NCI-H1048 (cell line): Measurements from ENCODE around the gene LRRC4B.
"Not testable (repeated sequence)": the region's sequence is repeated elsewhere in the genome, so short reads cannot be mapped to it uniquely, and the experiment has no call there.

Experiments
- DNase-seq: peaks from one replicate; lab custom pipeline; 2025; lab: John Stamatoyannopoulos, UW

Gene LRRC4B, protein sequence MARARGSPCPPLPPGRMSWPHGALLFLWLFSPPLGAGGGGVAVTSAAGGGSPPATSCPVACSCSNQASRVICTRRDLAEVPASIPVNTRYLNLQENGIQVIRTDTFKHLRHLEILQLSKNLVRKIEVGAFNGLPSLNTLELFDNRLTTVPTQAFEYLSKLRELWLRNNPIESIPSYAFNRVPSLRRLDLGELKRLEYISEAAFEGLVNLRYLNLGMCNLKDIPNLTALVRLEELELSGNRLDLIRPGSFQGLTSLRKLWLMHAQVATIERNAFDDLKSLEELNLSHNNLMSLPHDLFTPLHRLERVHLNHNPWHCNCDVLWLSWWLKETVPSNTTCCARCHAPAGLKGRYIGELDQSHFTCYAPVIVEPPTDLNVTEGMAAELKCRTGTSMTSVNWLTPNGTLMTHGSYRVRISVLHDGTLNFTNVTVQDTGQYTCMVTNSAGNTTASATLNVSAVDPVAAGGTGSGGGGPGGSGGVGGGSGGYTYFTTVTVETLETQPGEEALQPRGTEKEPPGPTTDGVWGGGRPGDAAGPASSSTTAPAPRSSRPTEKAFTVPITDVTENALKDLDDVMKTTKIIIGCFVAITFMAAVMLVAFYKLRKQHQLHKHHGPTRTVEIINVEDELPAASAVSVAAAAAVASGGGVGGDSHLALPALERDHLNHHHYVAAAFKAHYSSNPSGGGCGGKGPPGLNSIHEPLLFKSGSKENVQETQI

DNA sequence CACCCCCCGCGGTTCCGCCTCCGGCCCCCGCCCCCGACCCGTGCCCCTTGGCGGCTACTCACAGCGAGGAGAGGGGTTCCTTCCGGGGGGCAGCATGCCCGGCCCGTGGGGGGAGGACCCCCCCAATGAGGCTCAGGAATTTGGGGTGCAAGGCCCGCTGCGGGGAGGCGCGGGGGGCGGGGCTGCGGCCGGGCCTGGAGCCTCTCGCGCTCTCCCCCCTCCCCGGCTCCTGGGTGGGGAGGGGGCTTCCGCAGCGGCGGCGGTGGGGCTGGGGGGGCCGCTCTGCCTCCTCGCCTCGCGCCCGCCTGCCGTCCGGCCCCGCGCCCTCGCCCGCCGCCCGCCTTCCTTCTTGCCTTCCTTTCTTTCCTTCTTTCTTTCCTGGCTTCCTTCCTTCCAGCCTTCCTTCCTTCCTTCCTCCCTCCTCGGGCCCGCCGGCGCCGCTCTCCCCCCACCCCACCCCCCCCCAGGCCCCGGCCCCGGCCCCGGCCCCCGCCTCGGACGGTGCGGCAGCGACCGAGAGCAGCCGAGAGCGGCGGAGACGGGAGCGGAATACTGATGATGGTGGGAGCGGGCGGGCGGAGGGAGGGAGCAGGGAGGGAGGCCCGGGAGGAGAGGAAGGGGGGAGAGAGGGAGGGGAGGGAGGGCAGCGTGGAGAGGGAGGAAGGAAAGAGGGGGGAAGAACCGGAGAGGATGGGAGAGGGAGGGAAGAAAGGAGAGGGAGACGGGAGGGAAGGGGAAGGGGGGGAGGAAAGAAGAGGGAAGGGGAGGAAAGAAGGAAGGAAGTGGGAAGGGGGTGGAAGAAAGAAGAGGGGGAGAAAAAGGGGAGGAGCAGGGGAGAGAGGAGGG, at the start of gene LRRC4B:
TSS of gene LRRC4B (minus strand) at position 554 of the 846 bp plus-strand sequence. CDS start 19,597 bp downstream, outside the sequence.
- DNase-seq = no peak

DNA sequence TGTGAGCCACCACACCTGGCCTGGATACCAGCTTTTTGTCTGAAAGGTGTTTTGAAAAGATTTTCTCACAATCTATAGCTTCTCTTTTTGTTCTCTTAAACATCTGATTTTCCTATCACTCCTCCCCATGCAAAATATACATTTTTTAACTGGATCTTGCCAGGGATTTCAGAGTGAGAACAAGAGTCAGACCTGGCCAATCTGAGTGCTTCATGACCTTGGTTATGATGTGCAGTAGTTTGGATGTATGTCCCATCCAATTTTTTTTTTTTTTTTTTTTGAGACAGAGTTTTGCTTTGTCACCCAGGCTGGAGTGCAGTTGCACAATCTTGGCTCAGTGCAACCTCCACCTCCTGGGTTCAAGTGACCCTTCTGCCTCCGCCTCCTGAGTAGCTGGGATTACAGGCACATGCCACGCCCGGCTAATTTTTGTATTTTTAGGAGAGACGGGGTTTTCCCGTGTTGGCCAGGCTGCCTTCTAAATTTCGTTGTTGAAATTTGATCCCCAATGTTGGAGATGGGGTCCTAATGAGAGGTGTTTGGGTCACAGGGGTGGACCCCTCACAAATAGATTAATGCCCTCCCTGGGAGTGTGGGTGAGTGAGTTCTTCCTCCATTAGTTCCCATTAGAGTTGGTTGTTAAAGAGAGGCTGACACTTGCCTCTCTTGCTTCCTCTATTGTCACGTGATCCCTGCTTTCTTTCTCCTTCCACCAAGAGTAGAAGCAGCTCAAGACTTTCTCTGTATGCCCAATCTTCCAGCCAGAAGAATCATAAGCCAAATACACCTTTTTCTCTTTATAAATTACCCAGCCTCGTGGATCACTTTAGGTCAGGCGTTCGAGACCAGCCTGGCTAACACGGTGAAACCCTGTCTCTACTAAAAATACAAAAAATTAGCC, 44.5 kb upstream of the LRRC4B start:
- DNase-seq = not testable (repeated sequence)

DNA sequence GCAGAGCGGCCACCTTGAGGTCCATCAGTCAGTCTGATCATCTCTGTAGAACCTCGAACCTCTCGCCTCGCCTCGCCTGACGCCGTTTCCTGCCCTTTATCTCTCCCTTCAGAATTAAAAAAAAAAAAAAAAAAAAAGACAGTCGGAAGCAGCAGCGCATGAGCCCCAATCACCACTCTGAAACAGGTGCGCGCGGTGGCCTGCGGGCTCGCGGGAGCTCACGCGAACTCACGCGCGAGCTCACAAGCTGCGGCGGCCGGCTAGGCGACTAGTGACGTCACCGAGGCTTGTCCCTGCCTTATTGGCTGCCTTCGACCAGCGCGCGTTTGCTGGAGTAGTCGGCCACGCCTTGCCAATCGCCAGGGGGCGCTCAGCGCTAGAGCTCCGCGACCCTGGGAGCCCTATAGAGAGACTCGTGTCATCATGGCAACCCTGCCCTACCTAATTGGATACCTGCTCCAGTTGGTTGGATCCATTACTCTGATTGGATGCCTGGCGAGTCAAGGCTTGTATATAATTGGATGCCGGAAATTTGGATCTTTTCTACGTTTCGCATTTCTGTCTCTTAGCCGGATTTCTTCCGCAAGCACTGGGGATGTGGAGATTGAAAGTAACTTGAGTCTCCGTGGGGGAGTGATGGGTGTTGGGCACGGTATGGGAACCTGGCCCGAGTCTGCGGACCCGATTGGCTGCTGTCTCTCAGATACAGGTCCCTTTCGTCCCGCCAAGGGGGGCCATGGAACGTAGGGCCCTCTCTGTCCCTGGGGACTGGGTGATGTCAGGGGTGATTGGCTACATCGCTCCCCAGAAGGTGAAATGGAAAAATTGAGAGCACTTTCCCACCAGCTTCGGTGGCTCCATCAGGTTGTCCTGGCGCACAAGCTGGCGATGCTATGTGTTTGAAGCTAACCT, 39.9 kb upstream of the LRRC4B start:
- no peak for DNase-seq

DNA sequence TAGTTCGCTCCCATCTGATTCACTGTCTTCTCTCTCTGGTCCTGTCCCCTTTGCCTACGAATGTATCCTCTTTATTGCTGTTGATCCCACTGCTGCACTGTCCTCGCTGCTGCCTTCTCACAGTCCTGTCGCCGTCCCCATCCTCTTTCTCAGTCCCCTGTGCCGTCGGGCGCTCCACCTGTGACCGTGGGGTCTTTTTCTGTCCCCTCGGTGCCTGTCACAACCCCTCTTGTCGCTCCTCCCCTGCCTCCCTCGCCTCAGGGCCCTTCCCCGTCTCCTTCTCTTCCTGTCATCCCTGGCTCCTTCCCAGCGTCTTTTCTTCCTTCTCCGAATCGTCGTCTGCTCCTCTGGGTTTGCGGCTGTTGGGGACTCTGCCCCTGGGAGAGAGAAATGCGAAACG, 39.2 kb upstream of the LRRC4B start:
- no peak for DNase-seq

DNA sequence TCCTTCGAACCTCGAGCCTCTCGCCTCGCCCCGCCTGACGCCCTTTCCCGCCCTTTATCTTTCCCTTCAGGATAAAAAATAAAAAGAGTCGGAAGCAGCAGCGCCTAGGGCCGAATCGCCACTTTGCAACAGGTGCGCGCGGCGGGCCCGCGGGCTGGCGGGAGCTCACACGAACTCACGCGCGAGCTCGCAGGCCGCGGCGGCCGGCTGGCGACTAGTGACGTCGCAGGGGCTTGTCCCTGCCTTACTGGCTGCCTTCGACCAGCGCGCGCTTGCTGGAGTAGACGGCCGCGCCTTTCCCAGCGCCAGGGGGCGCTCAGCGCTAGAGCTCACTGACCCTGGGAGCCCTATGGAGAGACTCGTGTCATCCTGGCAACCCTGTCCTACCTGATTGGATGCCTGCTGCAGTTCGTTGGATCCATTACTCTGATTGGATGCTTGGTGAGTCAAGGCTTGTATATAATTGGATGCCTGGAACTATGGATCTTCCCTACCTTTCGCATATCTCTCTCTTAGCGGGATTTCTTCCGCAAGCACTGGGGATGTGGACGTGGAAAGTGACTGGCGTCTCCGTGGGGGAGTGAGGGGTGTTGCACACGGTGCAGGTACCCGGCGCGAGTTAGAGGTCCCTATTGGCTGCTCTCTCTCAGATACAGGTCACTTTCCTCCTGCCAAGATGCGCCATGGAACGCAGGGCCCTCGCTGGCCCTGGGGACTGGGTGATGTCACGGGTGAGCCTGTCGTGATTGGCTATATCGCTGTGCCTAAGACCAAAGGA, 38.0 kb upstream of the LRRC4B start:
- DNase-seq = not testable (repeated sequence)

DNA sequence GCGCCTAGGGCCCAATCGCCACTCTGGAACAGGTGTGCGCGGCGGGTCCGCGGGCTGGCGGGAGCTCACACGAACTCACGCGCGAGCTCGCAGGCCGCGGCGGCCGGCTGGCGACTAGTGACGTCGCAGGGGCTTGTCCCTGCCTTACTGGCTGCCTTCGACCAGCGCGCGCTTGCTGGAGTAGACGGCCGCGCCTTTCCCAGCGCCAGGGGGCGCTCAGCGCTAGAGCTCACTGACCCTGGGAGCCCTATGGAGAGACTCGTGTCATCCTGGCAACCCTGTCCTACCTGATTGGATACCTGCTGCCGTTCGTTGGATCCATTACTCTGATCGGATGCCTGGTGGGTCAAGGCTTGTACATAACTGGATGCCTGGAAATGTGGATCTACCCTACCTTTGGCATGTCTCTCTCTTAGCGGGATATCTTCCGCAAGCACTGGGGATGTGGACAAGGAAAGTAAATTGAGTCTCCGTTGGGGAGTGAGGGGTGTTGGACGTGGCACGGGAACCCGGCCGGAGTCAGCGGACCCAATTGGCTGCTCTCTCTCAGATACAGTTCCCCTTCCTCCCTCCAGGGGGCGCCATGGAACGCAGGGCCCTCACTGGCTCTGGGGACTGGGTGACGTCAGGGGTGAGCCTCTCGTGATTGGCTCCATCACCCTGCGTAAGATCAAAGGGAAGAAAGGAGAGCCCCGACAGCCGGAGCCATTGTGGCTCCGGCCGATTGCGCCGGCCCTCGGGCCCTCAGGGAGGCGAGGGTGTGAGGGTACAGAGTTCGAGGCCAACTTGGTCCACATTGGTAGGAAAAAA, 36.2 kb upstream of the LRRC4B start:
- DNase-seq = not testable (repeated sequence)

DNA sequence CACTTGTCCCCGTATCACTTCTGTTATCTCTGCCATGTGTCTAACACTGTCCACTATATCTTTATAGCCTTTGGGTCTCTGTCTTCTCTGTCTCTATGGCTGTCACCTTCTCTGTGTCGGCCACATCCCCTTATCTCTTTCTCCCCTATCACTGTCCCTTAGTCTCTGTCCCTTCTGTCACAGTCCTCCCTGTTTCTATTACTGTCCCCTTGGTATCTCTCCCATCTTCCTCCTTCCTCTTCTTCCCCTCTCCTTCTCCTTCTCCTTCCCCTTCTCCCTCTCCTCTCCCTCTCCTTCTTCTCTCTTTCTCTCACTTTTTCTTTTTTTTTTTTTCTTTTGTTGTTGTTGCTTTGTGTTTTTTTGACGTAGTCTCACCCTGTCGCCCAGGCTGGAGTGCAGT, 34.7 kb upstream of the LRRC4B start:
- no peak for DNase-seq

DNA sequence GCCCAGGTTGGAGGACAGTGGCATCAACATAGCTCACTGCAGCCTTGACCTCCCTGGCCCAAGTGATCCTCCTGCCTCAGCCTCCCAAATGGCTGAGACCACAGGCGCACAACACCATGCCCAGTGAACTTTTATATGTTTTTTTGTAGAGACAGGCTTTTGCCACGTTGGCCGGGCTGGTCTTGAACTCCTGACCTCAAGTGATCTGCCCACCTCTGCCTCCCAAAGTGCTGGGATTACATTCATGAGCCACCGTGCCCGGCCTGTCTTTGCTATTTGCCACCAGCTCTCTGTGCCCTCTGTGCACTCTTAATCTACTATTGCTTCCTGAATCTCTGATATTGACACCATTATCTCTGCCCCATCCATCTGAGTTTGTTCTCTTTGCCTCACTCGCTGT, 34.3 kb upstream of the LRRC4B start:
- no peak for DNase-seq

DNA sequence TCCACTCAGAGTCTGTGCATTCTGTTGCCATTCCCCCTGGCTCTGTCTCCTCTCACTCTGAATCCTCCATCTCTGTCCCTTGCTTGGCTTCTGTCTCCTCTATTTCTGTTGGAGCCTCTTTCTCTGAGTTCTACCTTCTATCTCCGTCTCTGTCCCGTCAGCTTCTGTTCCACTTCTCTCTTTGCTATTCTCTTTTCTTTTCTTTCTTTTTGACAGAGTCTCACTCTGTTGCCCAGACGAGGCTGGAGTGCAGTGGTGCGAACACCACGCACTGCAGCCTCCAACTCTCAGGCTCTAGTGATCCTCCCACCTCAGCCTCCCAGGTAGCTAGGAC, 33.8 kb upstream of the LRRC4B start:
- DNase-seq = no peak

DNA sequence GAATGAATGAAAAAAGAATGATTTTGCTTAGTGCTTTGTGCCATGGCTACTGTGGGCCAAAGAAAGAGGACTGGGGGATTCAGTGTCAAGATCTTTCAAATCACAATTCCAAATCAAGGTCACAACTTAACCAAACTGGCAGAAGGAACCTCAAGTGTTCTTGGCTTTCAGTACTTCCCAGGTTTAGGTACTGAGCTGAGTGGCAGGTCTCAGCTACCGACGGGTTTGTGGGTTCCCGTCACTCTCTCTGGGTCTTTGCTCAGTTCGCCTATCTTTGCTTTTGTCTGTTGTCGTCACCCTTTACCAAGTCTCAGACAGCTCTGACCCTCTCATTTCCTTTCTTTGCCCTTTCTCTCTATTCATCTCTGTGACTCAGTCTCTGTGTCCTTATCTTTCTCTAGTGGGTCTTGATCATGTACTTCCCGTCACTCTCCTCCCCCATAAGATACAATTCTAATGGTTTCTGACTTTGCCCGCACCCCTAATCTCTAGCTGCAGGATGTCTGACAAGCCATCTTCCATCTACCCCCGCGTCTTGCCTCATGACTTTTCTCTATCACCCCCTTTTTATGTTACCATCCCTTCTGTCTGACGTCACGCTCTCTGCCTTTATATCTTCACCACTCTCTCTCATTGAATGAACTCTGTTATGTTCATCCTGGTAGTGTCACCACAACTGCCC, 33.3 kb upstream of the LRRC4B start:
- DNase-seq = no peak

DNA sequence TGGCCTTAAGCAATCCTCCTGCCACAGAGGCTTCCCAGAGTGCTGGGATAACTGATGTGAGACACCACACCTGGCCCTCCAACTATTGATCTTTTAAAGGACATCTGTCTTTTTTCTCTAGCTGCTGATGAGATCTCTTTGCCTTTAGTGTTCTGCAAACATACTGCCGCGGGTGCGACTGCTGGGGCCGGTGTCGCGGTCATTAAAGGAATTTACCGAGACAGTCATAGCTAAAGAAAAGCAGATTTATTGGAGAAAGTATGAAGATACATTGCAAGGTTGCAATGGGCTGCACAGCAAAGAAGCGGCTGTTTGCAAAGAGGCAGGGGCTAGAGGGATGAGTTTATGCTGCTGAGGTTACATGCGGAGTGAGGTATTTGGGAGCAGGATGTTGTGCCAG, 31.2 kb upstream of the LRRC4B start:
- no peak for DNase-seq

DNA sequence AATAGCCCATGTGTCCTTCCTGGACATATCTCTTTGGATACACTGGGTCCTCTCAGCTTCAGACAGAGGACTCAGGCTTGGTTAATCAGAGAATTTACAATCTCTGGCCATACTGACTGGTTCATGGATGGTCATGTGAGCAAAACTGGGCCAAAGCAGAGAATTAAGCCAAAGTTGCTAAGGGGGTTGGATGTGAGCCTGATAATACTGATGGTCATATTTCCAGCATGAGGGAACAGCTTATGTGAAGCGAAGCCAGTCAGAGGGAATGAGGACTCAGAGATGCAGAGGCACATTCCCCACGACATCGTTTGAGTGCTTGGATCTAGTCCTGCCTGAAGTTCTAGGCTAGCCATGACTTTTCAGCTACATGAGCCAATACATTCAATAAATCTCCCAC, 22.0 kb upstream of the LRRC4B start:
- no peak for DNase-seq

DNA sequence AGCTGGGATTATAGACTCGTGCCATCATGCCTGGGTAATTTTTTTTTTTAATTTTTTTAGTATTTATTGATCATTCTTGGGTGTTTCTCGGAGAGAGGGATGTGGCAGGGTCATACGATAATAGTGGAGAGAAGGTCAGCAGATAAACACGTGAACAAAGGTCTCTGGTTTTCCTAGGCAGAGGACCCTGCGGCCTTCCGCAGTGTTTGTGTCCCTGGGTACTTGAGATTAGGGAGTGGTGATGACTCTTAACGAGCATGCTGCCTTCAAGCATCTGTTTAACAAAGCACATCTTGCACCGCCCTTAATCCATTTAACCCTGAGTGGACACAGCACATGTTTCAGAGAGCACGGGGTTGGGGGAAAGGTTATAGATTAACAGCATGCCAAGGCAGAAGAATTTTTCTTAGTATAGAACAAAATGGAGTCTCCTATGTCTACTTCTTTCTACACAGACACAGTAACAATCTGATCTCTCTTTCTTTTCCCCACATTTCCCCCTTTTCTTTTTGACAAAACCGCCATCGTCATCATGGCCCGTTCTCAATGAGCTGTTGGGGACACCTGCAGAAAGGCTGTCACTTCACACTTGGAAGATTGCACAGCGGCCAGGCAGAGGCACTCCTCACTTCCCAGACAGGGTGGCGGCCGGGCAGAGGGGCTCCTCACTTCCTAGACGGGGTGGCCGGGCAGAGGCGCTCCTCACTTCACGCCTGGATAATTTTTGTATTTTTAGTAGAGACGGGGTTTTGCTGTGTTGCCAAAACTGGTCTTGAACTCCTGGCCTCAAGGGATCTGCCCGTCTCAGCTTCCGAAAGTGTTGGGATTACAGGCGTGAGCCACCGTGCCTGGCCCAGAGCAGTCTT, 13.8 kb upstream of the LRRC4B start:
- not testable (repeated sequence) for DNase-seq

DNA sequence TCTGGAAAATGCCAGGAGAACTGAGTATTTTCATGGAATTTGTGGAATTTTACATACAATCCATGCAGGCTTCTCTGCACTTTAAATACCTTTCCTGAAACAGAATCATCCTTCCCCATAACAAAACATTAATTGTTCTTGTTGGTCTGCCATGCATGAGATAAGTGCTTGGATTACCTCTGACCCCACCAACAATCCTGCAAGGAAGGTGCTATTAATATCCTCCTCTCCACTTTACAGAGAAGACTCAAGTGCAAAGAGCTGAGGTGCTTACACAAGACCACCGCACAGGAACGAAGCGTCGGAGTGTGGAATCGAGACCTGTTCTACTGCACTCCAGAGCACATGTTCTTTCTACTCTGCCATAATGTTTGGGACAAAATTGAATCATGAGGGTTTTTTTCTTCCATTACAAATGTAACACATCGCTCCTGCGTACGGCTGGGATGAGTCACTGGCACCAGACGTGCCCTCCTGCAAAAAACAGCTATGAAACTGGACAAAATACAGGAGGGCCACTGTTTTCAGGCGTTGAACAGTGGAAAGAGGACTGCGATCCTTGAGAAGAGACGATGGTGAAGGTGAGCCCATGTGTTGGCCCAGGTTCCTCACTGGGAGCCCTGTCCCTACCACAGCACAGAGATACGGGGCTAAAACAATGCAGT, 12.9 kb upstream of the LRRC4B start:
- DNase-seq = no peak

DNA sequence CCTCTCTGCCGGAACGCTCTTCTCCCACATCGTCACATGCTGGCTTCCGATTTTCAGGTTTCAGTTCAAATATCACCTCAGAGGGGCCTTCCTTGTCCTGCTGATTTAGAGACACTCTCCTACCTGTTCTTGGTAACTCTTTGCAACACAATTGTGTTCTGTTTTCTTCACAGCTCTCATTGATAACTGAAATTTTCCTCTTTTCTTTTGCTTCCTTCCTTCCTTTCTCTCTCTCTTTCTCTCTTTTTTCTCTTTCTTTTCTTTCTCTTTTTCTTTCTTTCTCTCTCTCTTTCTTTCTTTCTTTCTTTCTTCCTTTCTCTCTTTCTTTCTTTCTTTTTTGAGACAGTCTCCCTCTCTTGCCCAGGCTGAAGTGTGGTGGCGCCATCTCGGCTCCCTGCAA, 12.0 kb upstream of the LRRC4B start:
- DNase-seq = no peak

DNA sequence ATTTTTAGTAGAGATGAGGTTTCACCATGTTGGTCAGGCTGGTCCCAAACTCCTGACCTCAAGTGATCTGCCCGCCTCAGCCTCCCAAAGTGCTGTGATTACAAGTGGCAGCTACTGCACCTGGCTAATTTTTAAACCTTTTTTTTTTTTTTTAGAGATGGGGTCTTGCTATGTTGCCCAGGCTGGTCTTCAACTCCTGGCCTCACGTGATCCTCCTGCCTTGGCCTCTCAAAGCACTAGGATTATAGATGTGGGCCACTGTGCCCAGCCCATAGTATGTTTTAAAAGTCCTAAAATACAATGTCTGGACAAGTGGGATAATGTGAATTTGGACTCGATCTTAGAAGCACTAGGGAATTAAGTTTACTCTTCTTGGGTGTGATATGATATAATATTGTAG, 8.5 kb upstream of the LRRC4B start:
- not testable (repeated sequence) for DNase-seq
